ENCODE measurements around the gene DNAJB8.

DNAJB8 gene

GRCh38 chr3:128415773-128416577 lies 50.7 kb downstream of the DNAJB8 start:
- in situ Hi-C loops (cut with MboI; ENCODE audit: low sequenced_read_pairs) = no loop called here

- in situ Hi-C loops (cut with MboI; ENCODE audit: low sequenced_read_pairs) = no loop called here
Observed at GRCh38 chr3:128415200-128415772, 51.4 kb downstream of the DNAJB8 start.

- in situ Hi-C loops (cut with MboI; ENCODE audit: low sequenced_read_pairs) = no loop called here
Observed at GRCh38 chr3:128413413-128414205, 53.1 kb downstream of the DNAJB8 start.

- in situ Hi-C loops (cut with MboI; ENCODE audit: low sequenced_read_pairs) = no loop called here
Observed at GRCh38 chr3:128413003-128413370, 53.7 kb downstream of the DNAJB8 start.
